Measurements from ENCODE around the gene RHEB. TPM values are rescaled to one million over a fixed set of nuclear protein-coding genes. Genes with fewer than 3 reads are reported as not detected.

The RHEB gene
- total and polyA plus RNA-seq, 2 donors (not counting 3 experiments of a cell fraction or from before 2014, with no cell fraction given), result 59.4 to 108 TPM

DNA sequence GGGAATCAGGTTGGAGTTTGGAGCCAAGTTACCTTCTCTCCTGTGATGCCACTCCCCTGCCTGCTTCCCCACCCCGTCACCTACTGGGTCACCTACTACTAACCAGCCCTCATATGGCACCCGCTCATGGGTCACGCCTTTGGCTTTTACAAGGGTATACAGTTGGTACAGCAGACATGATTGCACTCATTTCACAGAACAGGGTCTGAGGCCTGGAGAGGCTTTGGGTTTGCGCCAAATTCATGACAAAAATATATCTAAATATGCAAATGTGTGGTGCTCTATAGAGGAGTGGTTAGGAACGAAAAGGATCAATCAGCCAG, 90.5 kb downstream of the RHEB start:
- no peaks in the 10 kb centered on the region for H3K4me1 ChIP-seq (ENCODE audit: control insufficient read depth, extremely low read depth, insufficient read depth, low read length)
- dilution Hi-C loops (cut with MboI; ENCODE audit: extremely low pct_ligation_motif_present, low sequenced_read_pairs) (no loop called here), intact Hi-C loops (cut with micrococcal nuclease) (no loop called here)
- FAIRE-seq (no peak), DNase-seq (ENCODE audit: low read depth, low spot score) (no peak)
- no peak overlapping the region for H3K4me2 ChIP-seq (ENCODE audit: insufficient read depth, low read length)
- no peaks in the 10 kb centered on the region for H3K79me2 ChIP-seq (ENCODE audit: control insufficient read depth, insufficient read depth, low read length)
- CTCF ChIA-PET, result no interaction called here
- H3K9me3 ChIP-seq (replicated peaks; ENCODE audit: control insufficient read depth, insufficient read depth, low read length), result no peaks in the 10 kb centered on the region
- H3K4me3 ChIP-seq (replicated peaks in 1 of 3; ENCODE audit: insufficient read depth in 1 of 3, low read depth in 1 of 3, low read length in 3 of 3), result no peak overlapping the region
- H3K36me3 ChIP-seq (ENCODE audit: control insufficient read depth in 2 of 2, extremely low read depth in 1 of 2, insufficient read depth in 2 of 2, low read length in 2 of 2), result no peaks in the 10 kb centered on the region
- peaks cover 4 to 6% of the 10 kb centered on the region in 2 experiments for H3K27me3 ChIP-seq (ENCODE audit: control insufficient read depth in 2 of 2, insufficient read depth in 2 of 2, low read length in 2 of 2)
- no peaks in the 10 kb centered on the region for H3K9me1 ChIP-seq (replicated peaks; ENCODE audit: control insufficient read depth, extremely low read depth, insufficient read depth, low read length)
- H2AFZ ChIP-seq (ENCODE audit: low read depth, low read length), result no peak overlapping the region
- no peak overlapping the region for H3K27ac ChIP-seq (ENCODE audit: insufficient read depth, low read depth, low read length)
- POLR2A ChIA-PET, result no interaction called here
- TF ChIP-seq, protein P1, sequence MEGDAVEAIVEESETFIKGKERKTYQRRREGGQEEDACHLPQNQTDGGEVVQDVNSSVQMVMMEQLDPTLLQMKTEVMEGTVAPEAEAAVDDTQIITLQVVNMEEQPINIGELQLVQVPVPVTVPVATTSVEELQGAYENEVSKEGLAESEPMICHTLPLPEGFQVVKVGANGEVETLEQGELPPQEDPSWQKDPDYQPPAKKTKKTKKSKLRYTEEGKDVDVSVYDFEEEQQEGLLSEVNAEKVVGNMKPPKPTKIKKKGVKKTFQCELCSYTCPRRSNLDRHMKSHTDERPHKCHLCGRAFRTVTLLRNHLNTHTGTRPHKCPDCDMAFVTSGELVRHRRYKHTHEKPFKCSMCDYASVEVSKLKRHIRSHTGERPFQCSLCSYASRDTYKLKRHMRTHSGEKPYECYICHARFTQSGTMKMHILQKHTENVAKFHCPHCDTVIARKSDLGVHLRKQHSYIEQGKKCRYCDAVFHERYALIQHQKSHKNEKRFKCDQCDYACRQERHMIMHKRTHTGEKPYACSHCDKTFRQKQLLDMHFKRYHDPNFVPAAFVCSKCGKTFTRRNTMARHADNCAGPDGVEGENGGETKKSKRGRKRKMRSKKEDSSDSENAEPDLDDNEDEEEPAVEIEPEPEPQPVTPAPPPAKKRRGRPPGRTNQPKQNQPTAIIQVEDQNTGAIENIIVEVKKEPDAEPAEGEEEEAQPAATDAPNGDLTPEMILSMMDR (IDR thresholded peaks at IDR 0.05; ENCODE audit: extremely low read depth in 1 of 2, insufficient read depth in 1 of 2, low read depth in 1 of 2, low read length in 2 of 2), result no peak
- TF ChIP-seq GATA2 (IDR thresholded peaks at IDR 0.05; ENCODE audit: insufficient read depth, insufficient read length, low read depth, low read length) (no peak), POLR2AphosphoS5 (IDR thresholded peaks at IDR 0.05; ENCODE audit: insufficient read depth, low read depth, low read length) (no peak), EZH2 (IDR thresholded peaks at IDR 0.05; ENCODE audit: borderline replicate concordance, low read depth, low read length, severe bottlenecking) (no peak), MYC (IDR thresholded peaks at IDR 0.05; ENCODE audit: low read depth, low read length) (no peak), POLR2A (IDR thresholded peaks at IDR 0.05; ENCODE audit: low read depth, low read length) (no peak), FOS (IDR thresholded peaks at IDR 0.05; ENCODE audit: borderline replicate concordance, insufficient read depth, low read length) (no peak), JUN (IDR thresholded peaks at IDR 0.05; ENCODE audit: borderline replicate concordance, insufficient read depth, insufficient read length, low read depth) (no peak)
- TF ChIP-seq, protein P2, sequence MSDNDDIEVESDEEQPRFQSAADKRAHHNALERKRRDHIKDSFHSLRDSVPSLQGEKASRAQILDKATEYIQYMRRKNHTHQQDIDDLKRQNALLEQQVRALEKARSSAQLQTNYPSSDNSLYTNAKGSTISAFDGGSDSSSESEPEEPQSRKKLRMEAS (IDR thresholded peaks at IDR 0.05; ENCODE audit: insufficient read depth, insufficient read length), result no peak
- H3K9ac ChIP-seq (replicated peaks; ENCODE audit: extremely low read depth, insufficient read depth, low read length), result no peak overlapping the region
- no TSS peak for BruUV-seq (replicated peaks)
- no peaks in the 10 kb centered on the region for H4K20me1 ChIP-seq (replicated peaks; ENCODE audit: control insufficient read depth, extremely low read depth, insufficient read depth, low read length)

Measured in endothelial cell of umbilical vein (primary cell).